ENCODE results near the gene PTGS1. TPM values are rescaled to one million over a fixed set of nuclear protein-coding genes. Genes with fewer than 3 reads are reported as not detected.

PTGS1 gene
- polyA plus RNA-seq, 1 donor = 9.2 TPM

GRCh38 chr9:122383992-122384461 is 13.2 kb downstream of the PTGS1 start:
- Histone ChIP-seq H3K27ac (ENCODE audit: low read length) (no peak overlapping the region), H3K4me1 (ENCODE audit: control insufficient read depth, insufficient read depth, low read length) (no peaks in the 10 kb centered on the region)

GRCh38 chr9:122386311-122386872 is 15.6 kb downstream of the PTGS1 start:
- H3K27ac ChIP-seq (ENCODE audit: low read length) = no peak overlapping the region
- no peak overlapping the region for H3K4me3 ChIP-seq (ENCODE audit: low read length)
- no CpG with 5 or more reads among the region's 8 CpGs for WGBS (ENCODE audit: insufficient coverage, low lambda C conversion rate)
- DNase-seq = no peak
- no peaks in the 10 kb centered on the region for H3K36me3 ChIP-seq (ENCODE audit: control insufficient read depth, insufficient read depth, low read length)
- H3K9me3 ChIP-seq (ENCODE audit: control insufficient read depth, low read depth, low read length) = no peaks in the 10 kb centered on the region
- H3K27me3 ChIP-seq (ENCODE audit: control insufficient read depth, insufficient read depth, low read length) = peaks cover 1% of the 10 kb centered on the region
- no peaks in the 10 kb centered on the region for H3K4me1 ChIP-seq (ENCODE audit: control insufficient read depth, insufficient read depth, low read length)

More at GRCh38 chr9:122383992-122384461, 13.2 kb downstream of the PTGS1 start:
- Histone ChIP-seq H3K27me3 (ENCODE audit: control insufficient read depth, insufficient read depth, low read length) (no peaks in the 10 kb centered on the region), H3K4me3 (ENCODE audit: low read length) (no peak overlapping the region), H3K36me3 (ENCODE audit: control insufficient read depth, insufficient read depth, low read length) (no peaks in the 10 kb centered on the region), H3K9me3 (ENCODE audit: control insufficient read depth, low read depth, low read length) (no peaks in the 10 kb centered on the region)
- DNase-seq = no peak
- 83% methylated on average over 2 of the region's 7 CpGs for WGBS (ENCODE audit: insufficient coverage, low lambda C conversion rate)

GRCh38 chr9:122387536-122387935 is 16.7 kb downstream of the PTGS1 start:
- WGBS (ENCODE audit: insufficient coverage, low lambda C conversion rate) = 71% methylated on average over 3 of the region's 3 CpGs
- no peak for DNase-seq

GRCh38 chr9:122389195-122389594 is 18.4 kb downstream of the PTGS1 start:
- Histone ChIP-seq H3K27ac (ENCODE audit: low read length) (no peak overlapping the region), H3K36me3 (ENCODE audit: control insufficient read depth, insufficient read depth, low read length) (no peaks in the 10 kb centered on the region)
- DNase-seq = no peak

More at GRCh38 chr9:122387536-122387935, 16.7 kb downstream of the PTGS1 start:
- no peak overlapping the region for H3K27ac ChIP-seq (ENCODE audit: low read length)
- no peaks in the 10 kb centered on the region for H3K4me1 ChIP-seq (ENCODE audit: control insufficient read depth, insufficient read depth, low read length)
- H3K36me3 ChIP-seq (ENCODE audit: control insufficient read depth, insufficient read depth, low read length) = no peaks in the 10 kb centered on the region
- no peak overlapping the region for H3K4me3 ChIP-seq (ENCODE audit: low read length)
- H3K27me3 ChIP-seq (ENCODE audit: control insufficient read depth, insufficient read depth, low read length) = peaks cover 10% of the 10 kb centered on the region
- no peaks in the 10 kb centered on the region for H3K9me3 ChIP-seq (ENCODE audit: control insufficient read depth, low read depth, low read length)

GRCh38 chr9:122389799-122390481 is 19.1 kb downstream of the PTGS1 start:
- H3K27ac ChIP-seq (ENCODE audit: low read length) = no peak overlapping the region
- no peaks in the 10 kb centered on the region for H3K9me3 ChIP-seq (ENCODE audit: control insufficient read depth, low read depth, low read length)

More at GRCh38 chr9:122389195-122389594, 18.4 kb downstream of the PTGS1 start:
- no peak overlapping the region for H3K4me3 ChIP-seq (ENCODE audit: low read length)
- 100% methylated on average over 1 of the region's 5 CpGs for WGBS (ENCODE audit: insufficient coverage, low lambda C conversion rate)
- no peaks in the 10 kb centered on the region for H3K4me1 ChIP-seq (ENCODE audit: control insufficient read depth, insufficient read depth, low read length)
- H3K9me3 ChIP-seq (ENCODE audit: control insufficient read depth, low read depth, low read length) = no peaks in the 10 kb centered on the region
- H3K27me3 ChIP-seq (ENCODE audit: control insufficient read depth, insufficient read depth, low read length) = peaks cover 10% of the 10 kb centered on the region

GRCh38 chr9:122392284-122392683 is 21.5 kb downstream of the PTGS1 start:
- H3K27me3 ChIP-seq (ENCODE audit: control insufficient read depth, insufficient read depth, low read length) = peaks cover 16% of the 10 kb centered on the region
- H3K36me3 ChIP-seq (ENCODE audit: control insufficient read depth, insufficient read depth, low read length) = no peaks in the 10 kb centered on the region
- DNase-seq = no peak
- whole genome bisulfite sequencing (ENCODE audit: insufficient coverage, low lambda C conversion rate) = no CpG with 5 or more reads among the region's 9 CpGs
- H3K9me3 ChIP-seq (ENCODE audit: control insufficient read depth, low read depth, low read length) = no peaks in the 10 kb centered on the region
- H3K27ac ChIP-seq (ENCODE audit: low read length) = no peak overlapping the region
- no peak overlapping the region for H3K4me3 ChIP-seq (ENCODE audit: low read length)
- H3K4me1 ChIP-seq (ENCODE audit: control insufficient read depth, insufficient read depth, low read length) = no peaks in the 10 kb centered on the region

More at GRCh38 chr9:122389799-122390481, 19.1 kb downstream of the PTGS1 start:
- peaks cover 15% of the 10 kb centered on the region for H3K27me3 ChIP-seq (ENCODE audit: control insufficient read depth, insufficient read depth, low read length)
- no peaks in the 10 kb centered on the region for H3K36me3 ChIP-seq (ENCODE audit: control insufficient read depth, insufficient read depth, low read length)
- WGBS (ENCODE audit: insufficient coverage, low lambda C conversion rate) = no CpG with 5 or more reads among the region's 11 CpGs
- H3K4me1 ChIP-seq (ENCODE audit: control insufficient read depth, insufficient read depth, low read length) = no peaks in the 10 kb centered on the region
- no peak overlapping the region for H3K4me3 ChIP-seq (ENCODE audit: low read length)
- no peak for DNase-seq

GRCh38 chr9:122392714-122393113 is 21.9 kb downstream of the PTGS1 start:
- DNase-seq = no peak
- WGBS (ENCODE audit: insufficient coverage, low lambda C conversion rate) = no CpG with 5 or more reads among the region's 2 CpGs
- Histone ChIP-seq H3K4me1 (ENCODE audit: control insufficient read depth, insufficient read depth, low read length) (no peaks in the 10 kb centered on the region), H3K27me3 (ENCODE audit: control insufficient read depth, insufficient read depth, low read length) (peaks cover 18% of the 10 kb centered on the region), H3K4me3 (ENCODE audit: low read length) (no peak overlapping the region), H3K9me3 (ENCODE audit: control insufficient read depth, low read depth, low read length) (no peaks in the 10 kb centered on the region), H3K36me3 (ENCODE audit: control insufficient read depth, insufficient read depth, low read length) (no peaks in the 10 kb centered on the region), H3K27ac (ENCODE audit: low read length) (no peak overlapping the region)

- no peaks in the 10 kb centered on the region for H3K4me1 ChIP-seq (ENCODE audit: control insufficient read depth, insufficient read depth, low read length)
- H3K4me3 ChIP-seq (ENCODE audit: low read length) = no peak overlapping the region
- H3K27me3 ChIP-seq (ENCODE audit: control insufficient read depth, insufficient read depth, low read length) = peaks cover 18% of the 10 kb centered on the region
- DNase-seq = no peak
- H3K9me3 ChIP-seq (ENCODE audit: control insufficient read depth, low read depth, low read length) = no peaks in the 10 kb centered on the region
- H3K36me3 ChIP-seq (ENCODE audit: control insufficient read depth, insufficient read depth, low read length) = no peaks in the 10 kb centered on the region
- no peak overlapping the region for H3K27ac ChIP-seq (ENCODE audit: low read length)
- 72% methylated on average over 2 of the region's 8 CpGs for WGBS (ENCODE audit: insufficient coverage, low lambda C conversion rate)
These were observed 22.6 kb downstream of the PTGS1 start for GRCh38 chr9:122393284-122393983.

- no CpG with 5 or more reads among the region's 9 CpGs for WGBS (ENCODE audit: insufficient coverage, low lambda C conversion rate)
- peaks cover 18% of the 10 kb centered on the region for H3K27me3 ChIP-seq (ENCODE audit: control insufficient read depth, insufficient read depth, low read length)
- H3K9me3 ChIP-seq (ENCODE audit: control insufficient read depth, low read depth, low read length) = no peaks in the 10 kb centered on the region
- no peaks in the 10 kb centered on the region for H3K36me3 ChIP-seq (ENCODE audit: control insufficient read depth, insufficient read depth, low read length)
- no peaks in the 10 kb centered on the region for H3K4me1 ChIP-seq (ENCODE audit: control insufficient read depth, insufficient read depth, low read length)
- H3K27ac ChIP-seq (ENCODE audit: low read length) = no peak overlapping the region
- DNase-seq = peak in 1 of 2 donors; percentile 20
- H3K4me3 ChIP-seq (ENCODE audit: low read length) = no peak overlapping the region
These were observed 23.7 kb downstream of the PTGS1 start for GRCh38 chr9:122394265-122395125.
